IPS-NIHi11 (cell line): ENCODE results near the gene LCE2C.

Source experiments
- DNase-seq: peaks from one replicate; pipeline ENCODE4 v3.0.0; 2012; ENCODE audit warnings: mixed read lengths, low spot score

The LCE2C gene

GRCh38 chr1:152725261-152725660, 50.2 kb downstream of the LCE2C start:
- no peak for DNase-seq
